HT1080 (cell line): ENCODE measurements around the gene SPRED1. TPM values are rescaled to one million over a fixed set of nuclear protein-coding genes. Genes with fewer than 3 reads are reported as not detected.

Experiments used
- DNase-seq: peaks from one replicate; pipeline ENCODE4 v3.0.0-alpha.2; 2015; ENCODE audit warnings: low read depth
- total RNA-seq: library from RNA; depleted of rRNA; stranded (reverse); fragments of >200 nt; shearing (Covaris generic); gene quantifications from 2 replicates; pipeline ENCODE4 v1.2.3, GENCODE V29; 2014; rRNA removed

SPRED1 gene
- total RNA-seq, 1 experiment from 2014 or later: 26.3 TPM

DNA sequence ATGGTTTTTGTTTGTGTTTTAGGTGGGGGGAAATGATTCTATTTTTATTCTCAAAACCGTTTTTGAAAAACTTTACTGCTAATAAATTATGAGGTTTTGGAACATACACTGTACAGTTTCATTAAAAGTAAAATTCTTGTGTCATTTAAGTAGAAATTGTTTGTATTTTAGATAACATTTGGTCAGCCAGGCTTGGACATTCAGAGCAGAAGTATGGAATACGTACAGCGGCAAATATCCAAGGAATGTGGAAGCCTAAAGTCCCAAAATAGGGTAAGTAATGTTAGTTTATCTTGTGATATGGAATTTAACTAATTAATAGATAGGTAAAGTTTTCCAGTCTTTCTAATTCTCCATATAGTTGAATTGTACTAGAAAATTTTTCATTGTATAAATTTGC is 96.6 kb downstream of the SPRED1 start:
- no peak for DNase-seq

DNA sequence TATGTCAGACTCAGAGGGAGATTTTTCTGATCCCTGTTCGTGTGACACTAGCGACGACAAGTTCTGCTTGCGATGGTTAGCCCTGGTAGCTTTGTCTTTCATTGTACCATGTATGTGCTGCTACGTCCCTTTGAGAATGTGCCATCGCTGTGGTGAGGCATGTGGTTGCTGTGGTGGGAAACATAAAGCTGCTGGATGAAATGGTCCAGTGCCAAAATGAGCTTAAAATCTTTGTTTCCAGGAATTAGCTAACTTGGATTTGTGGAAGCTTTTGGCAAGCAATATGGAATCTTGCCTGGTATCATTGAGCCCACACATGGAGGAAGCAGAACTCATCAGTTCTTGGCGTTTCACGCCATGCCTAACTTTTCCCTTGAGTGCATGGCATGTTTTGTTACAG is 98.8 kb downstream of the SPRED1 start:
- no peak for DNase-seq

DNA sequence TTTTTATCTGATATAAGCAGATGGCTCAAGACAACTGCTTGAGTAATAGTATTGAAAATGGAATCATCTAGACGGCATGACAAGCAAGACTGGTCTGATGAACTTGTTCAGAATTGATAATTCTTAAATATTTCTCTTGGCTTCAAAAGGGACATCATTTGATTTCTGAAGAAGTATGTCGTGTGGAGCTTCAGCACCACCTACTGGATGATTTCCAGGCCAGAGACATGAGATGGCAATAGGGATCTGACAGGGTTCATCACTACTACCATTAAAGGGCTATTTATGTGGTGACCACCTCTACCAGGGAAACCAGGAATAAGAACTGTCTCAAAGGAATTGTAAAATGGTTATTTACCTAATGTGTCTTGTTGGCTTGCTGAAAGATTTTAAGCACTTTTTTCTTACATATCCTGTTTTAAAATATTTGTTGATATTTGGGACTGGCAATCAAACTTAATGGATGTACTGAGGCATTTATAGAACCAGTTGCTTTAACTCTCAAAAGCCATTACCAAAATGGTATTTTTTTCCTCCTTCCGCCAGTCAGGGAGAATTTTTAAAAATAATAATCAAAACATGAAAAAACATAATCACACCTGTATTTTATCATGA is 101.8 kb downstream of the SPRED1 start:
- peak; percentile 45 for DNase-seq

DNA sequence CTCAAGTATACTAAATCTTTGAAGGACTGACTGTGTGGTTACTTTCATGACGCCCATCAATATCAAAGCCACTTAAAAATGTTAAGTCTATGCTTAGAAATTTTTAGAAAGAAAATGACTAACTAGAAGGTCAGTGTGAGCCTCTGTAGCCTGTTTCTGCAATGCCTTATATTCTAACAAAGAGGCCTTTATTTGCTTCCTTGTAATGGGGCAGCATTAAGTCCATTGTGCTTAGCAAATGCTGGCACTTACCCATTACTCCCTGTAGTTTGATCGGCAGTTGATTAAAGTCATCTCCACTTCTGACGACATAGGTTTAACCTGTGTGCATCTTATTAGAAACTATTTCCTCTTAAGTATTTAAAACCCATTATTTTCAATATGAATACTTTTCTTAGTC is 109.7 kb downstream of the SPRED1 start:
- DNase-seq: no peak

DNA sequence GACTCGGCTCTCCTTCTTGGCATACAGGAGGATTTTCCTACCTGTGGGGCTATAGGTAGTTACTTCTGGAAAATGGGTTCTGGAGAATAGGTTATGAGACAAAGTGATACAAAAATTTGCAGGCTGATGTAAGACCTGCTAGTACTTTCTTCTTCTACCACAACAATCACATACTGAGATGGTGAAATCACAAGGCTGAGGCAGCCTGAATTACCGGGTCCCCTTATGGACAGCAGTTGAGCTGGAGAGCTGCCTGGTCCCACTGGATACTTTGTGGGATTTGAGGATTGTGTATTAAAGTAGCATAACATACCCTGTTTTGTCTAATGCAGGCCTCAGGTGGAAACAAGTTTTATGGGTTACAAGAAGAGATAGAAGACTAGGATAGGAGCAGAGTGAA is 114.8 kb downstream of the SPRED1 start:
- no peak for DNase-seq

DNA sequence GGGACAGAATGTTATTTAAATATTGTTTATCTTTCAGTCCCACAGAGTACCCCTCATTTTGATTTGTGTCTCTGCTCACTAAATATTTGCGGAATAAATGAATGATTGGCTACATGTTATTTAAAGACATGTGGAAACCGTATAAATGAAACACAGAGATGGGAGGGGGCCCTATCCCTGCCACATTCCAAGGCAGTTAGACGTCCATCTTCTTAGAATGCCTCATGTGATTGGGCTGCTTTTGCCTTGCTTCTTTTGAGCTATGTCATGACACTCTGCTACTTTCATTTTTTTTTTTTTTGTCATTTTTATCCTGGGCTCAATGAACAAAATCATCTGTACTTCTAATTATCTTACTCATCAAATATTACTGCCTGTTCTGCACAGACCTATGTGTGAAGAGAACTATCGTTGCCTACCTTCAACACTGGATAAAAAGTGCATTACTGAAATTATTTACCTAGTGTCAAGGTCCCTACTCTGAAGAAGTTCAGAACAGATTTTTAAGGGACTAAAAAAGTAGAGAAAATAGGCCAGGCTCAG is 117.4 kb downstream of the SPRED1 start:
- no peak for DNase-seq

DNA sequence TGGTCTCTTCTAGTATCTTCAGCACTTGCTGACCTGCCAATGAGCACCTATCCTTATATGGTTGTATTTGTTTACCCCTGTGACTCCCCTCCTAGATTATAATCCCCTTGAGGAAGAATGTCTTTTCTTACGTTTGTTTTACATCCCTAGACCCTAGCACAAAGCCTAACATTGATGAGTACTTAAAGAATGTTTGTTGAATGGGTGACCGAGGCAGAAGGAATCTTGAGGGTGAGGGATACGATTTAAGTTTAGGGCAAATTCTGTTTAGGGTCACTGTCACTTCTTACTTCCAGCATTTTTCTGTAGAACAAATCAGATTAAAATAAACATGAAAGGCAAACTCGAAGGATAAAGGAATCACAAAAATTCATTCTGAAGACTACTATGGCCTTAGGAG is 120.4 kb downstream of the SPRED1 start:
- no peak for DNase-seq

DNA sequence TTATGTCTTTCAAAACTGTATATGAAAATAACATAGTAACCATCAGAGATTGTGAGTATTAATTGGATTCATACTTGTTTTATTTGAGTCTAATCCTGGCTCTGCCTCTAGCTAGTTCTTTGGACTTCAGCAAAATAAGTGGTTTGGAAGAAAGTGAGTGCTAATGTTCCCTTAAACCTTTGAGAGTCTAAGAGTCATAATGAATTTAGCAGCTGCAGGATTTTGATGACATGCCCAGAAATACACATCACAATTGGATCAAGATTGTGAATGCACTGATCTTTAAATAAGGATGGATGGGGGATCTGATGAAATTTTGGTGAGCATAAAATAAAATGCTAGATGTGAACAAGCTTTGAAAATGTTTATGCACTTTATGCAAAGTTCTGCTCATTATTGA is 121.4 kb downstream of the SPRED1 start:
- no peak for DNase-seq

DNA sequence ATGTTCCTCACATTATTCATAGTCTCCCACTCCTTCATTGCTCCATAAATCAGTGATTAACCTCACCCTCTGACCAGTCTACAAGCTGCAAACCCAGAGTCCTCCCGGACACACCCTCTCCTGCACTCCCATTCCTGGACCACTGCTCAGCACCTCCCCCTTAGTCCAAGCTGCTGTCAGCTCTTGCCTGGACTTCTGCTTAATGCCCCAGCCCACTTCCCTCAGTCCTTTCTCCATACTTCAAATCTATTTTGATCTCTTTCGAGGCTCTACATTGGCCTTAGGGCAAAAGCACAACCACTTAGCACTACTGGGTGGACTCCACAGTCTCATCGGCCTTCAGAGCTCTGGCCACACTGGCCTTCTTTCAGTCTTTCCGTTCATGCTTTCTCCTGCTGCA is 121.9 kb downstream of the SPRED1 start:
- no peak for DNase-seq

DNA sequence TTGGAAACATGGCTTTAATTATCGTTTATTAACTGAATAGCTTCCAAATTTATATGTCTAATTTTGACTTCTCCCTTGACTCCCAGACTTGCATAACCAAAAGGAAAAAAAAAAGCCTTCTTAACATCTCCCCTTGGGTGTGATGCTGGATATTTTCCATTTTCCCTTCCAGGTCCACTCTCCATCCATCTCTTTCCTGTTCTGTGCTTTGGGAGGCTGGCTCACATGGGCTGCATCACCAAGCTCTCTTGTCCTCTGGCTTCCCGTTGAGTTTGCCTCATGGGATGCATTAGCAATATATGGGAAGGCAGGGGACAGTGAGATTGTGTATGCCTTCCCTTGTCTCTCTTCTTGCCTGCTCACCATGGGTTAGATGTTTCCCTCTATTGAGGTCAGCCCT is 123.4 kb downstream of the SPRED1 start:
- DNase-seq: no peak

DNA sequence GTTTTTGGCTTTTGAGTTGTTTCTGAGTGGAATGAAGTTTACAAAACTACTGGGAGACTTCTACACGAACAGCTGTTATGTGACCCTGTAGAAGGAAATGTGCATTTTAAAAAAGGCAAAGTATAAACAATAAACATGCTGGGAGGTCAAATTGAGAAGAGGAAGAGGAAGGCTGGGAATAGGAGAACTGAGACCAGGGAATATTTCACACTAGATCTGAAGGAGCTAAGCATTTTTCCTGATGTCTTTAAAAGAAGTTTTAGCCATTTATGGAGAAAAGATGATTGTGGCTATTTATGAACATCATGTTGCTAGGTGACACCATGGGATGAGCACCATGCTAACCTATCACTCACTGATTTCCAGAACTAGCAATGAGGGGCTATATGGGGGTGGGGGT is 125.0 kb downstream of the SPRED1 start:
- DNase-seq: no peak

DNA sequence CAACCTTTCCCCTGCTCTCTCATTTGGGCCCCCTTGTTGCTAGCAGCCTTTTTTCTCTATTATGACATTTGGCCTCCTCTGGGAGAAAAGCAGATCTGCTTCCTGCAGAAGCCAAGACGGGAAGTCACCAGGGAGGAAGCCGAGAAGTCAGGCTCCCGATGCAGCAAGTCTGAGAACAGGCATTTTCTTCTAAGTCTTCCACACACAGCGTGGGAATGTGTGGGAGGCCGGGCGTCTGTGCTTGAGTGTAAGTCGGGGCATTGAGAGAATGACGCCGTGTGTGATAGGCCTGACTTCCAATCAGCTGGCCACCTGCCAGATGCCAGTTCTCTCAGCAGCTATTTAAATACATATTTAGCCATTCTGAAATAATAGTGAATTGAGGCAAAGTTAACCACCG is 125.5 kb downstream of the SPRED1 start:
- DNase-seq: no peak

DNA sequence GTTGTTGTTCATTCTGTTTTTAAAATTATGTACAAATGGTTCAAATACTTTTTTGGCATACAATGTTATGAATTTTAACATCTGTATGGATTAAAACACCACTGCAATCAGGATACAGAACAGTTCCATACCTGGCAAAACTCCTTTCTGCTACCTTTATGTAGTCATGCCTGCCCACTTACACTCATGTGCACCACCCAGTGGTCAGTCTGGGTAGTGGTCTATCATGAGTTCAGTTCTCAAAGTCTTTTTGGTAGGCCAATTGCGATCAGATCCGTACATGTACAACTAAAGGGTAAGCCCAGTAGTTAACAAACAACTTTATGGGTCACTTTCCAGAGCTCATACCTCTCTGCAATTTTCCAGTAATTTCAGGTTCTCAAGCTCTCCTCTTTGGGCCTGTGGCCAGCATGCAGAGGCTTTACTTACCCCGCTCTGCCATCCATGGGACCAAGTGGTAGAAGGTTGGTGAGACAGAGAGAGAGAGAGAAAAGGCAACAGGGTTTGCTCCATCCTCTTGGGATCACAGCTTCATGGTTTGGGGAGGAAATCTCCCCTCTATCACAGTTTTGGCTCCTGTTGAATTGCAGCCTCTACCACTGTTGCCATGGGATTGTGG is 137.4 kb downstream of the SPRED1 start:
- DNase-seq: peak; percentile 37

DNA sequence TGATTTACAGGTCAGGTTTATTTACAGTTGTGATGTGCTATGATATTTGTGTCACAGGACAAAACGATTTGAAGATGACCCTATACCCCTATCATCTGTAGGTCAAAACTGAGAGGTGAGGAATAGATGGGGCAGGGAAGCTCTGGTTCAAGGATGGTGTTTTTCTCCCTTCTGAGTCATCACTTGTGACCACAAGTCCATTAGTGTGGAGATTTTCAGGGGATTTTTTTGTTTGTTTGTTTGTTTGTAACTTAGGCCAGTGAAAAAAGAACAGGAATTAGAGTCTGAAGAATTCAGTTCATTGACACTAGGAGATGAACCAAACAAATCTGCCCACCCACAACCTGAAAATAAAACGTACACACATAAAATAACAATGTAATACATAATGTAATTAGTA is 138.6 kb downstream of the SPRED1 start:
- no peak for DNase-seq

DNA sequence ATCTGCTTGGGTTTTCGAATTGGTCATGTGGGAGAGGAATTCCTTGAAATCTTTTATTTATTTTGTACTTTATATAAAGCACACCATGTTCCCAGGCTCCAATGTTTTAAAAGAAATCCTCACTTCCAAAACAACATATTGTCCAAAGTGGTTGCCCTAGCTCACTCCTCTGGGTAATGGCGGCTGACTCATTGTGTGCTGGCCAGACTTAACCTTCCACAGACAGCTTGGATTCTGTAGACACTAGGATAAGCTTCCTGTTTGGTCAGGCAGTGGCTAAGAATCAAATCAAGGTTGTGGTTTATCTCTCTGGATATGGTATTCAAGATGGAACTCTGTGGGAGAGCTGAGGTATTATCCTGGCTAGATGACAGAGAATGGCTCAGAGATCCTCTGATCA is 145.5 kb downstream of the SPRED1 start:
- peak; percentile 98 for DNase-seq

DNA sequence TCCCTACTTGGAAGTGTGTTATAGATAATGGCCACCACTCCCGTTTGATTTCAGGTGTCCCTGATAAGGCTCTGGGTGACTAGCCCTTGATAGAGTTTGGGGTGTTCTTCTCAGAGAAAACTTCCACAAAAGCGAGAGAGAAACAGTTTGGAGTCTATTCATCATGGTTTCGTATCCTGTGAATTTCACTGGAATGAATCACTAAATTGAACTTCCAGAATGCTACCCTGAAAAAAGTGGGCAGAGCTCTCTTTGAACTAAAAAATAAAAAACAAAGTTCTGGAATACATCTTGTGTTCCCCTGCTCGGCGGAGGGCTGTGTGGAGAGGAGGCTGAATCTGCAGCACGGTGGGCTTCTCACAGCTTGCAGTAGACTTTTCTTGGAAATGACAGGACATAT is 148.5 kb downstream of the SPRED1 start:
- DNase-seq: no peak

DNA sequence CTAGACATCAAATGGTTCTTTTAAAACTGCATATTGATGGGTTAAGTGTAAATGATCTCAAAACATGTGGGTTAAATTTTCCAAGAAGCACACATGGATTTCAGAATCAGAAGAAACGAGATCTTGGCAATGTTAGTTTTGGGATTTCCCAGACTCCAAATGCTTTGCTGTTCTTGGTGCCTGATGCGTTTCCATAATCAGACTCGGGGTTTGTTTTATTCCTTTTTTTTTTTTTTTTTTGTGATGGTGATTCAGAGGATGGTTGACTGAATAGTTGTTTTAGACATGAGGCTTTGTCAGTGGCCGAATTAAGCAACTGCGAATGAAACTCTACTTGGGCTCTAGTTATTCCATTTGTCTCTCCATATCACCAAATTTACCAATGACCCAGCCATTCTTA is 149.1 kb downstream of the SPRED1 start:
- no peak for DNase-seq

DNA sequence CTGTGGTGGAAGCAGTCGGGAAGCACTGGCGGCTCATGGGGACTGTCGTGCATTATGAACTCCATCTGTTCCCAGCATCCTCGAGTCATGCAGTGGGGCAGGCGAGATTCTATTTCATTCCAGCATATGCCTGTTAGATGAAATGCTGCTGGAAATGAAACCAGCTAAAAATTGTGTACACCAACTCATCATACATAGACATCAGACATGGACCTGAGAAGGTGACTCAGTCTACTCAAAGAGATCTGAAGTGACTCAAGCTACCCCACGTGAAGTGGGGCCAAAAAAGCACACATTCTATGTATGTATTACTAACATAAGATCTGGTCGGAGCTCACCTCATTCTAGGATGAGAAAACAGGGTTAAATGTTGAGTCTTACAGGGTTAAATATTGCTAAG is 153.8 kb downstream of the SPRED1 start:
- DNase-seq: no peak

Other genes with a start within 250 kb of the SPRED1 start
- gene FAM98B, start 201.3 kb downstream of the SPRED1 start, total RNA-seq: 9.9 and 14.0 TPM in 2 replicates